Measurements from ENCODE around the gene CSN3.
"Not testable (repeated sequence)": the region's sequence is repeated elsewhere in the genome, so short reads cannot be mapped to it uniquely, and the experiment has no call there.

The CSN3 gene

GRCh38 chr4:70242297-70242696 is at the start of gene CSN3:
Gene CSN3 (plus strand): TSS chr4:70242597. CDS start chr4:70244820, 2,223 bp downstream.
- not testable (repeated sequence) for DNase-seq

GRCh38 chr4:70192895-70193294 is 49.5 kb upstream of the CSN3 start:
- no peak for DNase-seq

GRCh38 chr4:70195425-70195824 is 47.0 kb upstream of the CSN3 start, which contains the start of gene ODAM:
Gene ODAM (plus strand): TSS chr4:70195725. CDS start chr4:70196544, 819 bp downstream.
- DNase-seq = no peak

GRCh38 chr4:70196857-70197256 is 45.5 kb upstream of the CSN3 start:
- no peak for DNase-seq

- no peak for DNase-seq
Observed at GRCh38 chr4:70197842-70198241, 44.6 kb upstream of the CSN3 start.

- no peak for DNase-seq
Observed at GRCh38 chr4:70203601-70204000, 38.8 kb upstream of the CSN3 start.

- not testable (repeated sequence) for DNase-seq
Observed at GRCh38 chr4:70212752-70213151, 29.6 kb upstream of the CSN3 start.

- not testable (repeated sequence) for DNase-seq
Observed at GRCh38 chr4:70216109-70216508, 26.3 kb upstream of the CSN3 start.

- DNase-seq = not testable (repeated sequence)
Observed at GRCh38 chr4:70216550-70216949, 25.8 kb upstream of the CSN3 start.

- DNase-seq = not testable (repeated sequence)
Observed at GRCh38 chr4:70221389-70221788, 21.0 kb upstream of the CSN3 start.

GRCh38 chr4:70221818-70222217 is 20.6 kb upstream of the CSN3 start:
- not testable (repeated sequence) for DNase-seq

GRCh38 chr4:70225824-70226223 is 16.6 kb upstream of the CSN3 start, which contains the start of gene FDCSP:
Gene FDCSP (plus strand): TSS chr4:70226124. CDS start chr4:70231195, 5,071 bp downstream.
- DNase-seq = no peak

GRCh38 chr4:70236125-70236524 is 6.3 kb upstream of the CSN3 start:
- DNase-seq = no peak

GRCh38 chr4:70239131-70239883 is 3.1 kb upstream of the CSN3 start:
- DNase-seq = no peak

- no peak for DNase-seq
Observed at GRCh38 chr4:70239884-70240591, 2.4 kb upstream of the CSN3 start.

- DNase-seq = no peak
Observed at GRCh38 chr4:70243091-70243490, 694 bp downstream of the CSN3 start.

GRCh38 chr4:70251250-70251944 is 9.0 kb downstream of the CSN3 start:
- no peak for DNase-seq

GRCh38 chr4:70251945-70252277 is 9.5 kb downstream of the CSN3 start:
- no peak for DNase-seq

GRCh38 chr4:70269674-70270073 is 27.3 kb downstream of the CSN3 start:
- no peak for DNase-seq

- DNase-seq = no peak
Observed at GRCh38 chr4:70277121-70277520, 34.7 kb downstream of the CSN3 start.

GRCh38 chr4:70280567-70280966 is 38.2 kb downstream of the CSN3 start:
- DNase-seq = no peak

- no peak for DNase-seq
Observed at GRCh38 chr4:70288651-70289050, 46.3 kb downstream of the CSN3 start.

- DNase-seq = no peak
Observed at GRCh38 chr4:70291341-70291740, 48.9 kb downstream of the CSN3 start.

- peak; percentile 72 for DNase-seq
Observed at GRCh38 chr4:70297576-70297975, 55.2 kb downstream of the CSN3 start.

All from RPMI8226 (cell line).